Neural crest cell (in vitro differentiated cells): ENCODE results near the gene PRDM16. TPM values are rescaled to one million over a fixed set of nuclear protein-coding genes. Genes with fewer than 3 reads are reported as not detected.

Experiments used
- DNase-seq: peaks from one replicate; pipeline ENCODE4 v3.0.0; 2021; ENCODE audit warnings: low read depth, mixed read lengths, low spot score
- H3K27ac Mint-ChIP-seq: one replicate; pipeline ENCODE4 v1.8.0; 2021; ENCODE audit warnings: mild to moderate bottlenecking, mixed read lengths; ENCODE audit not compliant: unreplicated experiment
- H3K27me3 Mint-ChIP-seq: 2 replicates; pipeline ENCODE4 v1.8.0; 2021; ENCODE audit warnings: low read depth, mild to moderate bottlenecking, mixed read lengths
- H3K36me3 Mint-ChIP-seq: 2 replicates; pipeline ENCODE4 v1.8.0; 2021; ENCODE audit warnings: low read depth, mild to moderate bottlenecking, mixed read lengths
- H3K4me1 Mint-ChIP-seq: 2 replicates; pipeline ENCODE4 v1.8.0; 2021; ENCODE audit warnings: mixed read lengths
- H3K4me3 Mint-ChIP-seq: one replicate; pipeline ENCODE4 v1.8.0; 2021; ENCODE audit warnings: mild to moderate bottlenecking, mixed read lengths
- H3K9me3 Mint-ChIP-seq: 2 replicates; pipeline ENCODE4 v1.8.0; 2021; ENCODE audit warnings: mixed read lengths
- total RNA-seq: library from RNA; stranded (reverse); gene quantifications from 2 replicates; pipeline ENCODE4 v1.2.1, GENCODE V29; 2021
- TF ChIP-seq, protein P1 (sequence below): fragments of 200-600 bp; sonication (generic); conservative IDR thresholded peaks from 2 replicates; pipeline ENCODE4 v1.5.0; 2021; ENCODE audit warnings: antibody characterized with exemption, mild to moderate bottlenecking

PRDM16 gene
- total RNA-seq, 1 donor from 2014 or later, result 11.7 TPM

DNA sequence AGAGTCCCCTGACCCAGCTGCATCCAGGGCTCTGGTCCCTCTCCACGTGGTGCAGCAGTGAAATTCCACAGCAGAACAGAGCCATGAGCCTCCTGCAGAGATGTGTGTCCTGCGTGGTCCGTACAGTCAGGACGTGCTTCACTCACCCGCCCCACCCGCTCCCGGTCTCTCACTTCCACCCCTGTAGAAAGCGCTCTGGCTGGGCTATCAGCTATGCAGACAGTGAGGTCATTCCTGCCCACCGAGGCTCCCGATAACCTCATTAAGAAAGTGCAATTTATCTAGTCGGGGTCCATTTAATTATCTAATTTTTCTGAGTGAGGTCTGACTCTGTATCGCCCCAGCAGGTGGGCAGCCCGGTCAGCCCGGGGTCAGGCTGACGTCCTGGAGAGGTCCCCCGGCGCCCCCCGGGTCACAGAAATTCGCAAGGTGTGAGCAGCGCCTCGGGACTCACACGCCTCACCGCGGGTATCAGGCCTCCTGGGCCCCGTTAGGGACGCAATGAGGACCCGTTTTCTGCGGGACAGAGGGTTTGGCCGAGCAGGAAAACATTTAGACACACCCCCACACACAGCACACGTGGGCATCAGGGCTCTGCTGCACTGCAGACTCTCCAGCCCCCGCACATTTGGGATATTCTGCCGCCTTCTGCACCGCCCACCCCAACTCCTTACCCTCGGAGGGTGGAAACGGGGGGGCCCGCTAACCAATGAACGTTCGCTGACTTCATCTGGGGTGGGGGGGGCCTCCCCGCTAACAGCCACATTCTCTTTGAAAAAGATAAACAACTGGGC is 76.7 kb downstream of the PRDM16 start:
- no peaks in the 10 kb centered on the region for H3K27me3 Mint-ChIP-seq
- H3K9me3 Mint-ChIP-seq, result no peaks in the 10 kb centered on the region
- TF ChIP-seq, protein P1, sequence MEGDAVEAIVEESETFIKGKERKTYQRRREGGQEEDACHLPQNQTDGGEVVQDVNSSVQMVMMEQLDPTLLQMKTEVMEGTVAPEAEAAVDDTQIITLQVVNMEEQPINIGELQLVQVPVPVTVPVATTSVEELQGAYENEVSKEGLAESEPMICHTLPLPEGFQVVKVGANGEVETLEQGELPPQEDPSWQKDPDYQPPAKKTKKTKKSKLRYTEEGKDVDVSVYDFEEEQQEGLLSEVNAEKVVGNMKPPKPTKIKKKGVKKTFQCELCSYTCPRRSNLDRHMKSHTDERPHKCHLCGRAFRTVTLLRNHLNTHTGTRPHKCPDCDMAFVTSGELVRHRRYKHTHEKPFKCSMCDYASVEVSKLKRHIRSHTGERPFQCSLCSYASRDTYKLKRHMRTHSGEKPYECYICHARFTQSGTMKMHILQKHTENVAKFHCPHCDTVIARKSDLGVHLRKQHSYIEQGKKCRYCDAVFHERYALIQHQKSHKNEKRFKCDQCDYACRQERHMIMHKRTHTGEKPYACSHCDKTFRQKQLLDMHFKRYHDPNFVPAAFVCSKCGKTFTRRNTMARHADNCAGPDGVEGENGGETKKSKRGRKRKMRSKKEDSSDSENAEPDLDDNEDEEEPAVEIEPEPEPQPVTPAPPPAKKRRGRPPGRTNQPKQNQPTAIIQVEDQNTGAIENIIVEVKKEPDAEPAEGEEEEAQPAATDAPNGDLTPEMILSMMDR, result no peak

DNA sequence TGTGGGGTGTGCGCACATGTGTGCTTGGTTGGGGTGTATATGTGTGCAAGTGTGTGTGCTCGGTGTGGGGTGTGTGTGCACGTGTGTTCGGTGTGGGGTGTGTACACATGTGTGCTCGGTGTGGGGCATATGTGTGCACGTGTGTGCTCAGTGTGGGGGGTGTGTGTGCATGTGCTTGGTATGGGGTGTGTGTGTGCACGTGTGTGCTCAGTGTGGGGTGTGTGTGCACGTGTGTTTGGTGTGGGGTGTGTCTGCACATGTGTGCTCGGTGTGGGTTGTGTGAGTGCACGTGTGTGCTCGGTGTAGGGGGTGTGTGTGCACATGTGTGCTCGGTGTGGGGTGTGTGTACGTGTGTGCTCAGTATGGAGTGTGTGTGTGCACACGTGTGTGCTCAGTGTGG is 77.5 kb downstream of the PRDM16 start:
- H3K27me3 Mint-ChIP-seq, result no peaks in the 10 kb centered on the region
- H3K9me3 Mint-ChIP-seq, result no peaks in the 10 kb centered on the region
- H3K27ac Mint-ChIP-seq, result peak overlapping the region; percentile 78
- no peaks in the 10 kb centered on the region for H3K36me3 Mint-ChIP-seq
- H3K4me3 Mint-ChIP-seq, result peak overlapping the region; percentile 49
- no peak for DNase-seq
- TF ChIP-seq, protein P1, result no peak
- H3K4me1 Mint-ChIP-seq, result peaks cover 28% of the 10 kb centered on the region

More for the DNA sequence above, 76.7 kb downstream of the PRDM16 start:
- H3K4me3 Mint-ChIP-seq, result peak overlapping the region; percentile 49
- H3K27ac Mint-ChIP-seq, result no peak overlapping the region
- peaks cover 35% of the 10 kb centered on the region for H3K4me1 Mint-ChIP-seq
- no peak for DNase-seq
- H3K36me3 Mint-ChIP-seq, result no peaks in the 10 kb centered on the region

DNA sequence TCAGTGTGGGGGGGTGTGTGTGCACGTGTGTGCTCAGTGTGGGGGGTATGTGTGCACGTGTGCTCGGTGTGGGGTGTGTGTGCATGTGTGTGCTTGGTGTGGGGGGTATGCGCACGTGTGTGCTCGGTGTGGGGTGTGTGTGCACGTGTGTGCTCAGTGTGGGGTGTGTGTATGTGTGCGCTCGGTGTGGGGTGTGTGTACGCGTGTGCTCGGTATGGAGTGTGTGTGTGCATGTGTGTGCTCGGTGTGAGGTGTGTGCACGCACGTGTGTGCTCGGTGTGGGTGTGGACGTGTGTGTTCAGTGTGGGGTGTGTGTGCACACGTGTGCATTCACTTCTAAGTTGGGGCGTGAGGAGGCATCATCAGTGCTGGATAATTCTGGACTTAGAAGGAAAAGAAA is 77.9 kb downstream of the PRDM16 start:
- Mint-ChIP-seq H3K4me1 (peaks cover 24% of the 10 kb centered on the region), H3K36me3 (no peaks in the 10 kb centered on the region), H3K27ac (no peak overlapping the region), H3K9me3 (no peaks in the 10 kb centered on the region), H3K27me3 (no peaks in the 10 kb centered on the region), H3K4me3 (no peak overlapping the region)
- TF ChIP-seq, protein P1, result no peak
- no peak for DNase-seq

DNA sequence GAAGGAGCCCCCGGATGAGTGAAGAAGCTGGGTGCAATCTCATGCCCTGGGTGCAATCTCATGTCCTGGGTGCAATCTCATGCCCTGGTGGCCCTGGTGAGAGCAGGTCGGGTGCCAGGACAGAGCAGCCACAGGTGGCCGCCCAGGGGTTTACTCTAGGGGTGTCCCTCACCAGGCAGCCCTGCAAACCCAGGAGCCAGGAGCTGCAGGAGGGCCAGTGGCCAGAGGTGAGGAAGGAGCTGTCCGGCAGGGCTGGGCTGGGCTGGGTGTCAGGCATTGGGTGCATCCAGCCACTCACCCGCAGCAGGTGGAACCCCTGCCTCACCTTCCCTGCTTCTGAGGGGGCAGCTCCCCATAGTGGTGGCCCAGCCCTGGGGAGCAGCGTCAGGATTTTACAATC is 79.2 kb downstream of the PRDM16 start:
- Mint-ChIP-seq H3K27ac (no peak overlapping the region), H3K27me3 (peaks cover 4% of the 10 kb centered on the region), H3K36me3 (no peaks in the 10 kb centered on the region), H3K9me3 (no peaks in the 10 kb centered on the region), H3K4me1 (peaks cover 12% of the 10 kb centered on the region), H3K4me3 (no peak overlapping the region)
- no peak for DNase-seq
- TF ChIP-seq, protein P1, result no peak

DNA sequence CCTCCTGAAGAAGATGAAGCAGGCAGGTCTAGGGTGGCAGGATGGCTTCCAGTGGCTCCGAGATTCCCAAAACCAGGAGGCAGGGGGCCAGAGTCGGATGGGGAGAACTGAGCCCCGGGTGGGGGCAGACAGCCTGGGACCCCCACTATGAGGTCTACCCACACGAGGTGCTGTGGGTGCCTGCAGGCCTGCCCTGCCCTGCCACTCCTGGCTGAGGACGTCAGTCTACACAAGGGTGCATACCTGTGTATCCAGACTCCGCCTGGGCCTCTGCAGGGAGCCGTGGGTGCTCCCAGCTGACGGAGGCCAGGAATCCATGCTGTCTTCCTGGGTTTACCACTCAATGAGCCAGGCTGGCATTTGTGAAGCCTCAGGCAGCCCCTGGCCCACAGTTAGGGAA is 80.3 kb downstream of the PRDM16 start:
- no peak for DNase-seq
- no peaks in the 10 kb centered on the region for H3K9me3 Mint-ChIP-seq
- H3K27ac Mint-ChIP-seq, result no peak overlapping the region
- H3K36me3 Mint-ChIP-seq, result no peaks in the 10 kb centered on the region
- TF ChIP-seq, protein P1, result no peak
- peaks cover 16% of the 10 kb centered on the region for H3K4me1 Mint-ChIP-seq
- peaks cover 4% of the 10 kb centered on the region for H3K27me3 Mint-ChIP-seq
- H3K4me3 Mint-ChIP-seq, result no peak overlapping the region
